GM15510 (cell line): ENCODE results near the gene PSMC4.

Experiments used
- POLR2A ChIP-seq: IDR thresholded peaks from 3 replicates; pipeline ENCODE4 v1.6.1; 2011; ENCODE audit warnings: borderline replicate concordance; ENCODE audit not compliant: insufficient read length; ENCODE audit errors: extremely low read depth

Gene PSMC4

GRCh38 chr19:39996811-39997637 lies 26.1 kb downstream of the PSMC4 start, which contains the start of gene ZNF546:
ZNF546 (plus strand) TSS chr19:39997060; CDS start chr19:39998327, 1,267 bp downstream.
- TF ChIP-seq POLR2A = peak; percentile 97

GRCh38 chr19:39997638-39998216 lies 26.8 kb downstream of the PSMC4 start:
- TF ChIP-seq POLR2A = no peak

- TF ChIP-seq POLR2A = no peak
Observed at GRCh38 chr19:39998501-39998900, 27.5 kb downstream of the PSMC4 start.

GRCh38 chr19:40005691-40006272 lies 34.8 kb downstream of the PSMC4 start:
- no peak for TF ChIP-seq POLR2A

- TF ChIP-seq POLR2A = no peak
Observed at GRCh38 chr19:40006273-40006691, 35.3 kb downstream of the PSMC4 start.

GRCh38 chr19:40009674-40010073 lies 38.7 kb downstream of the PSMC4 start:
- no peak for TF ChIP-seq POLR2A

GRCh38 chr19:40013991-40014390 lies 43.0 kb downstream of the PSMC4 start:
- no peak for TF ChIP-seq POLR2A

GRCh38 chr19:40023969-40024368 lies 53.0 kb downstream of the PSMC4 start:
- TF ChIP-seq POLR2A = no peak

GRCh38 chr19:40025938-40026596 lies 55.1 kb downstream of the PSMC4 start:
- no peak for TF ChIP-seq POLR2A

GRCh38 chr19:40026597-40026970 lies 55.6 kb downstream of the PSMC4 start:
- no peak for TF ChIP-seq POLR2A
